ENCODE data around the gene NDUFS1.

DNA sequence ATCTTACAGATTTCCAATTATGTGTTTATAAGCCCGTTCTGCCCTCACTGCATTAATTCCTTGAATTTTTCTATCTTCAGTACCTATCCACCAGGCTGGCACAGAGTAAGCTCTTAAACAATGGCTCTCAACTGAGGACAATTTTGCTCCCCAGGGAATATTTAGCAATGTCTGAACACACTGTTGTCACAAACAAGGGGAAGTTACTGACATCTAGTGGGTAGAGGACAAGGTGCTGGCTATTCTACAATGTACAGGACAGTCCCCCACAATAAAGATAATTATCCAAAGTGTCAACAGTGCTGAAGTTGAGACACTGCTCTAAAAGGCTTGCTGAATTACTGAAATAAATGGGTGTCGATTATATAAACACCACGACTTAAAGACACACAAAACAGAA, 5.0 kb downstream of the NDUFS1 start:
- TF ChIP-seq CTCF (conservative IDR thresholded peaks at IDR 0.05) (peak; percentile 29), ZFX (IDR thresholded peaks at IDR 0.05) (no peak)

Data from C4-2B (cell line).